Measurements from ENCODE around the gene S100A6. TPM values are rescaled to one million over a fixed set of nuclear protein-coding genes. Genes with fewer than 3 reads are reported as not detected.

S100A6 gene
- total RNA-seq, 4 donors from 2014 or later, result 538 to 1,309 (median 968) TPM

DNA sequence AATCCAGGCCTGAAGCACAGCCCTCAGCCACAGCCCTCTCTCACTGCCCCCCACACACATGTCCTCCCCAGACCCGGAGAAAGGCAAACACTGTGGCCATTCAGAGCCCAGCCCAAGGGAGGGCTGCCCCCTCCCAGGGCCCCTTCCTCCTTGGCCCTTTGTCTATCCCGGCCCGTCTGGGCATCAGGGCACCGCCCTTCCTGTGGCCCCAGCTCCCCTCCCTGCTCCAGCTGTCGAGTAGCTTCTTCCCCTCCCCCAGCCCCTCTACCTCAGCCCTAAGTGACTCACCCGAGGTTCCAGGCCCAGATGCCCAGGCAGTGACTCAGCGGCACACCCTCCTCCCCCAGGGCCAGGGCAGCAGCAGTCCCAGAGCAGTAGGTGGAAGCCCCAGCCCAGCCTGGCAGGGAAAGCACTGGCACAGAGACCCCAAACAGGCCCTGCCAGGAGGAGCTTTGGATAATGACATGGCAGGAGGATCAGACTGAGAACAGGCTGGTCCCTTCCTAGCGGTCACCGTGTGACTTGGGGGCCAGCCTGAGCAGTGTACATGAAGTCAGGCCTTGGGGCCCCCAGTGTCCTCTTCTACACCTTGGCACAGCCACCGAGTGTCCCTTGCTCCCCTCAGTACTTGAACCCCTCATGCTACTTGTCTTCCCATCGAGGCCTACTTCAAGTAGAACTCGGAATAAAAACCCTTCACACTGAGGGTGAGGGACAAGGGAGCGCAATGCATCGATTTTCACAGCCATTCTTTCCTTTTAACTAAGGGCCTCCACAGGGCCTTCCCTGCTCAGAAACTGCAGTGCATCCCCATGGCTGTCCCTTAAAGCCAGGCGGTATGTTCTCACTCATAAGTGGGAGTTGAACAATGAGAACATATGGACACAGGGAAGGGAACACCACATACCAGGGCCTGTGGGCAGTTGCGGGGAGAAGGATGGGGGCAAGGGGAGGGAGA is 30.9 kb upstream of the S100A6 start:
- TF ChIP-seq CTCF (IDR thresholded peaks at IDR 0.05; ENCODE audit: low read depth), result no peak

DNA sequence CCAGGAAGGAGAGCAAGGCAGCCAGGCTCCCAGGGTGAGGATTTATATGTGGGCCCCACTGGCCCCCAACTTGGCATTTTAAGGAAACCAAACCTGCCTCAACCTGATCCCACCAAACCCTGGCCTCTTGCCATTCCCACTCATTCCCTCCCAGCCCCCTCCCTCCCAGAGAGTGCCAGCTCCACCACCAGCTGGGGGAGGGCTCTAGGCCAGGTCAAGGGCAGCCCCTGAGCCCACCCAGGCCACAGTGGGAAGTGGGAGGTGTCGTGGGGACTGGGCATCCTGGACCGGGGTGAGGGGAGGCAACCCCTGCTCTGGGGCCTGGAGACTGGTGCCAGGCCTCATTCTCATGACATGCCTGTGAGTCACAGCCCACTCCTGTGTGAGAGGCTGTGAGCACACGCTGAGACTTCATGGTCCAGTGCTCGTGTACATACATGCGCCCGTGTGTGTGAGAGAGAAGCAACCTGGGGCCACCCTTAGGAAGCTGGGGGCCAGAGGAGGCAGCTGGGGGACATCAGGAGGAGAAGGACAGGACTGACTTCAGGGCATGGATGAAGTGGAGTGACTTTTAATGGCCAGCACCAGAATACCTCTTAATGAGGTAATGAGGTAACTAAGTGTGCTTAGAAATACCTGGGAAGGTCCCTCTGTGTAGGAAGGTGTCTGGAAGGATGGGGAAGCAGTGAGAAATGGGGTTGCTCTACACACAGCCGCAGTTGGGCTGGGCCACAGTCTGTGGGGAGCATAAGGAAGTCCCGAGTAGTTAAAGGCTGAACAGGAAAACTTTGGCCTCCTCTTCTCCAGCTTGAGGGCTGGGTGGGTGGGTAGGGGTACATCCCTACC is 30.0 kb upstream of the S100A6 start, which contains the start of gene S100A2:
S100A2 (minus strand) TSS at position 316 of the 846 bp plus-strand sequence. CDS start 1,967 bp downstream, outside the sequence.
- no peak for TF ChIP-seq CTCF (IDR thresholded peaks at IDR 0.05; ENCODE audit: low read depth)

GRCh38 chr1:153563991-153564390 is 28.2 kb upstream of the S100A6 start:
- TF ChIP-seq CTCF (IDR thresholded peaks at IDR 0.05; ENCODE audit: low read depth), result no peak

DNA sequence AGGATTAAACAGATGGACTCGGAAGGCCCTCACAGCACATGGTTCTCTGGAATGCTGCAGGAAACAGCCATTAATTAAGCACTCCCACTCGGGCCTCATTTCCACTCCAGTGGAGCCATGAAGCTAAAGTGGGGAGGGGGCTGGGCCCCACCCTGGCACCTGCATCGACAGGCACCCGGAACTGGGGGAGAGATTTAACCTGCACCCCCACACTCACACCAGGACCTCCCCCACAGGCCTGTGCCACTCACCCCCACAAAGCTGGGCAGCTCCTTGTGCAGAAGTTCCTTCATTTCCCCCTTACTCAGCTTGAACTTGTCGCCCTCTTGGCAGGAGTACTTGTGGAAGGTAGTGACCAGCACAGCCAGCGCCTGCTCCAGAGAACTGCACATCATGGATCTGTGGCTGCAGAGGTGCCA is 27.7 kb upstream of the S100A6 start:
- TF ChIP-seq CTCF (IDR thresholded peaks at IDR 0.05; ENCODE audit: low read depth), result no peak

GRCh38 chr1:153561466-153561985 is 25.7 kb upstream of the S100A6 start:
- no peak for TF ChIP-seq CTCF (IDR thresholded peaks at IDR 0.05; ENCODE audit: low read depth)

DNA sequence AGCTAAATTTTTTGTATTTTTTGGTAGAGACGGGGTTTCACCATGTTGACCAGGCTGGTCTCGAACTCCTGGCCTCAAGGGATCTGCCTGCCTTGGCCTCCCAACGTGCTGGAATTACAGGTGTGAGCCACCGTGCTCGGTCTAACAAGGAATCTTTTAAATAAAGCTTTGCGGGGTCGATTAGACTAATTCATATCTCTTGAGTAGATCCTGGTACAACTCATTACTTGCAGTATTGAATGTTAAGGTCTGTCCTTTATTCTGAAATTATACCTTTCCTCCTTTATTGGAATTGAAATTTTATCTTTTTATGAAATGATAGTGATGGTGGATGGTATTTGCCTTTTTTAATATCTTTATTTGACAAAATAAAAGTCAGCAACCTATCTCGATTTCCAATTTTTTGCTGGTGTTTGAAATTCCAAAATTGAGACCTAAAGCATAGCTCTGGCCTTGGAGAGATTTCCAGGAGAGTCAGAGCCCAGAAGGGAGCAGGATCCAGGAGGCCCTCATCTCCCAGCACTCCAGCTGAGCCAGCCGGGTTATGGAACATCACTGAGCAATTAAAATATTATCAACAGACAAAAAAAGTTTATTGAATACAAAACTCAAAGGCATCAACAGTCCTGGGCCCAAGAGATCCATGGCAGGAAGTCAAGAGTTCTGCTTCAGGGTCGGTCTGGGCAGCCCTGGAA is 25.1 kb upstream of the S100A6 start:
- no peak for TF ChIP-seq CTCF (IDR thresholded peaks at IDR 0.05; ENCODE audit: low read depth)
